Panc1 (cell line): ENCODE measurements around the gene TMEM87A. TPM values are rescaled to one million over a fixed set of nuclear protein-coding genes. Genes with fewer than 3 reads are reported as not detected.

Experiments
- ATAC-seq: fragments of 200-7000 bp; cut with Tn5 transposase; 2 replicates; pipeline ENCODE4 v1.9.1; 2020; ENCODE audit warnings: mild to moderate bottlenecking, moderate library complexity
- BruUV-seq: library from RNA; stranded (reverse); fragments of 400-500 nt; replicated peaks from 2 replicates; lab custom pipeline; 2021; lab: Mats Ljungman, UMichigan
- CTCF ChIA-PET: fragments of 300-600 bp; sonication (Branson Sonifier 250); formaldehyde crosslinking; loops from one replicate; lab custom pipeline; 2022; ENCODE audit warnings: antibody characterized with exemption; lab: Charles Lee
- POLR2A ChIA-PET: fragments of 300-600 bp; sonication (Branson Sonifier 250); formaldehyde crosslinking; loops from one replicate; lab custom pipeline; 2022; ENCODE audit warnings: antibody characterized with exemption; lab: Charles Lee
- DNase-seq: peaks from one replicate; pipeline ENCODE4 v3.0.0-alpha.2; 2010; ENCODE audit warnings: low read depth, low spot score
- H3K27ac ChIP-seq: 2 replicates; pipeline ENCODE4 v1.5.1; 2011; ENCODE audit warnings: mild to moderate bottlenecking, low read length, inconsistent platforms
- H3K27me3 ChIP-seq: fragments of 200-500 bp; sonication (Bioruptor generic); 2 replicates; pipeline ENCODE4 v1.6.0; 2014; ENCODE audit warnings: low read length, inconsistent platforms; ENCODE audit not compliant: control insufficient read depth, insufficient read depth
- H3K36me3 ChIP-seq: fragments of 200-500 bp; sonication (Bioruptor generic); 2 replicates; pipeline ENCODE4 v1.5.1; 2014; ENCODE audit warnings: inconsistent platforms, mild to moderate bottlenecking, low read length, moderate library complexity; ENCODE audit not compliant: control insufficient read depth, insufficient read depth
- H3K4me1 ChIP-seq: 2 replicates; pipeline ENCODE4 v1.5.1; 2011; ENCODE audit warnings: inconsistent platforms, mild to moderate bottlenecking, low read length, moderate library complexity; ENCODE audit not compliant: control insufficient read depth, insufficient read depth
- H3K4me3 ChIP-seq, 2 experiments: 2 replicates each; pipeline ENCODE4 v1.5.1; 2011 to 2012; ENCODE audit warnings: low read depth in 2 of 2, low read length in 2 of 2, mild to moderate bottlenecking in 2 of 2, inconsistent platforms in 1 of 2, moderate library complexity in 1 of 2
- H3K9me3 ChIP-seq: fragments of 200-500 bp; sonication (Bioruptor generic); 2 replicates; pipeline ENCODE4 v1.5.1; 2014; ENCODE audit warnings: low read depth, mild to moderate bottlenecking, inconsistent platforms, low read length, moderate library complexity; ENCODE audit not compliant: control insufficient read depth, insufficient read depth
- CTCF ChIP-seq: fragments of 450-650 bp; IDR thresholded peaks from 2 replicates; pipeline ENCODE4 v1.5.1; 2017; ENCODE audit warnings: mild to moderate bottlenecking
- POLR2AphosphoS5 ChIP-seq: IDR thresholded peaks from 2 replicates; pipeline ENCODE4 v1.6.1; 2012; ENCODE audit warnings: mild to moderate bottlenecking, low read depth, low read length, moderate library complexity
- REST ChIP-seq, 2 experiments: IDR thresholded peaks; 2 replicates each; pipeline ENCODE4 v1.6.1; 2011 to 2012; ENCODE audit warnings: low read depth in 2 of 2, control low read depth in 1 of 2, low read length in 1 of 2, mild to moderate bottlenecking in 1 of 2, moderate library complexity in 1 of 2; ENCODE audit not compliant: insufficient read depth in 1 of 2
- SIN3A ChIP-seq: IDR thresholded peaks from 2 replicates; pipeline ENCODE4 v1.6.1; 2012; ENCODE audit warnings: low read depth, mild to moderate bottlenecking, low read length, moderate library complexity, borderline replicate concordance; ENCODE audit not compliant: insufficient read depth
- TCF7L2 ChIP-seq: IDR thresholded peaks from 2 replicates; pipeline ENCODE4 v1.6.1; 2011; ENCODE audit warnings: mild to moderate bottlenecking, low read depth, low read length, inconsistent platforms
- in situ Hi-C: cut with HindIII; loops from 2 replicates; pipeline ENCODE4 v1.10.0; 2016; ENCODE audit warnings: low sequenced_read_pairs, low pct_unique_long_range_greater_than_20kb
- intact Hi-C: fragments of 100-400 bp; cut with micrococcal nuclease; formaldehyde crosslinking; loops from one replicate; pipeline ENCODE4 v1.10.0; 2022; ENCODE audit not compliant: unreplicated experiment
- total RNA-seq: library from RNA; stranded (reverse); gene quantifications from one replicate; pipeline ENCODE4 v1.2.1, GENCODE V29; 2021; ENCODE audit not compliant: unreplicated experiment

The TMEM87A gene
- total RNA-seq, 1 experiment from 2014 or later: 49.6 TPM

DNA sequence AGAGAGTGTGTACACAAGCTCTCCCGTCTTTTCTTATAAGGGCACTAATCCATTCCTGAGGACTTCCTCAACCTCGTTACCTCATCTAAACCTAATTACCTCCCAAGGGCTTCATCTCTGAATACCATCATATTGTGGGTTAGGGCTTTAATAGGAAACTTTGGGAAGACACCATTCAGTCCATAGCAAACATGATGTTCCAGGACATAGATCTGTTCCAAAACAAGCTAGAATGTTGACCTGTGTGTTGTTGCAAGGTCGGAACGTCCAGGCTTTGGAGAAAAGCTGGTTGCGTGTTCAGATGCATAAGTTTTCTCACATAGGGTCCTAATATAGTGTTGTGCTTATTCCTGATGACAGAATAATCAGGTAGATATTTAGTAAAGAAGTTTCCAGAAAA, 9.7 kb upstream of the TMEM87A start:
- no peak for DNase-seq
- ChIA-PET POLR2A (interaction anchor here (0.5 to 1.0 kb wide), 2 partner anchors 10 to 143 kb away, joined by 3 to 4 read pairs; partner anchors contain the start of genes GANC and TMEM87A), CTCF (no interaction called here)
- Histone ChIP-seq H3K27me3 (no peaks in the 10 kb centered on the region), H3K4me1 (no peaks in the 10 kb centered on the region), H3K9me3 (no peaks in the 10 kb centered on the region), H3K4me3 (no peak overlapping the region), H3K27ac (no peak overlapping the region), H3K36me3 (no peaks in the 10 kb centered on the region)
- intact Hi-C loops (no loop called here), in situ Hi-C loops (no loop called here)
- TF ChIP-seq POLR2AphosphoS5 (no peak), CTCF (no peak)
- no TSS peak for BruUV-seq
- no peak for ATAC-seq

DNA sequence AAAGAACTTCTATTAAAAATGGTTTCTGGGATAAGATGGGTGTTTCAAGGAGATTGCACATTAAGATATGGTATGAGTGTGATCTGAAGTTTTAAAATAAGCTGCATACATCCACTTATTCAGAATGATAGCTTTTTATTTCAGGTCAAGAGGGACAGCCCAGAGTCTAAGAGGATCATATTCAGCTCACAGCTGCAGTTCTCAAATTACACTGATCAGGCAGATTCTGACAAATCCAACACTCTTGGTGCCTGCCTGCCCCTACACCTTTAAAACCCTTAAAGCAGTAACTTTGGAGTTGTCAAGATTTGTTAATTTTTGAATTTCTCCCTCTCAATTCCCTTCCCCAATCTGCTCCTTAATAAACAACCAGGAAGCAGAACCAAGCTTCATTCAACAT, 9.1 kb upstream of the TMEM87A start:
- H3K9me3 ChIP-seq: no peaks in the 10 kb centered on the region
- ChIA-PET POLR2A (interaction anchor here (0.5 to 1.0 kb wide), 2 partner anchors 9 to 17 kb away, joined by 4 to 8 read pairs; partner anchors contain the start of genes GANC and TMEM87A), CTCF (no interaction called here)
- in situ Hi-C loops (no loop called here), intact Hi-C loops (no loop called here)
- no peak overlapping the region for H3K4me3 ChIP-seq
- DNase-seq: no peak
- no TSS peak for BruUV-seq
- no peak for TF ChIP-seq TCF7L2
- no peak for TF ChIP-seq SIN3A
- no peak for TF ChIP-seq CTCF
- no peak for TF ChIP-seq POLR2AphosphoS5
- TF ChIP-seq REST (IDR thresholded peaks at IDR 0.05; ENCODE audit: insufficient read depth in 1 of 2, low read depth in 2 of 2, low read length in 1 of 2): no peak
- ATAC-seq: no peak
- H3K27ac ChIP-seq: no peak overlapping the region
- H3K36me3 ChIP-seq: no peaks in the 10 kb centered on the region
- no peaks in the 10 kb centered on the region for H3K27me3 ChIP-seq
- H3K4me1 ChIP-seq: no peaks in the 10 kb centered on the region
